Pancreas (tissue), 10 donors: ENCODE data around the gene BICRAL. TPM values are rescaled to one million over a fixed set of nuclear protein-coding genes. Genes with fewer than 3 reads are reported as not detected.

Experiments used
- ATAC-seq, 4 donors: fragments of 200-7000 bp; cut with Tn5 transposase; one replicate each; pipeline versions ENCODE4 v1.8.0 to v1.9.1; 2020; ENCODE audit warnings: mild to moderate bottlenecking in 4 of 4, moderate library complexity in 4 of 4
- DNase-seq, 6 donors: peaks; one replicate each; pipeline ENCODE4 v3.0.0-alpha.2; 2020
- FAIRE-seq: peaks from 2 replicates; lab custom pipeline; 2012; peaks lifted over from hg19 to GRCh38; lab: Jason Lieb, UNC
- H3K27ac ChIP-seq, 4 donors: fragments of 200-600 bp; sonication (generic); 1 replicate in 3 of 4; 2 replicates in 1 of 4; pipeline versions ENCODE4 v1.5.0 to v1.8.0; 2020
- H3K27me3 ChIP-seq, 4 donors: fragments of 200-600 bp; one replicate each; pipeline ENCODE4 v1.8.0; 2021
- H3K36me3 ChIP-seq, 3 donors: fragments of 200-600 bp; sonication (generic) in 1 of 3; one replicate each; pipeline versions ENCODE4 v1.5.0 to v1.8.0; 2020 to 2021
- H3K4me1 ChIP-seq, 3 donors: fragments of 200-600 bp; one replicate each; pipeline ENCODE4 v1.8.0; 2021
- H3K4me3 ChIP-seq, 4 donors: fragments of 200-600 bp; sonication (generic) in 2 of 4; one replicate each; pipeline versions ENCODE4 v1.5.0 to v1.8.0; 2020 to 2021
- H3K9me3 ChIP-seq, 4 donors: fragments of 200-600 bp; one replicate each; pipeline ENCODE4 v1.8.0; 2021
- CTCF ChIP-seq, 4 donors: fragments of 200-600 bp; sonication (generic) in 3 of 4; IDR thresholded peaks; one replicate each; pipeline versions ENCODE4 v1.5.0 to v1.8.0; 2021; ENCODE audit warnings: antibody characterized with exemption in 4 of 4
- WGBS, 2 donors: extraction: QIAGEN DNeasy Blood & Tissue Kit; methylation state at CpG; one replicate each; pipeline ENCODE4 v1.1.7; 2013; 5-methylcytosine and 5-hydroxymethylcytosine counted together
- intact Hi-C, 3 donors: fragments of 100-400 bp; cut with DNase I; formaldehyde crosslinking; loops; one replicate each; pipeline versions ENCODE4 v1.11.1 to v1.14.2; 2022
- polyA plus RNA-seq, 2 donors: library from polyadenylated mRNA; stranded (reverse); fragments of 200-250 nt; gene quantifications; one replicate each; pipeline ENCODE4 v1.2.3, GENCODE V29; 2013
- total RNA-seq, 6 donors: library from RNA; stranded (reverse); fragmentation: NEBNext Ultra II Directional in 4 of 6; extraction: Animal tissue kit (Norgen Biotek cat#: 25700) in 4 of 6; gene quantifications; one replicate each; pipeline versions ENCODE4 v1.2.1 to v1.2.4, GENCODE V29; 2021 to 2023
- donor health status: healthy with polysubstance abuse.
- donor health status: DM: no; HTN: no; CAD: no; lungs with moderate emphysema.
- donor health status: DM: no; HTN: no; CAD: no.
- donor health status: control.
- donor health status: control.
- donor health status: Bipolar disorder and iron deficiency.
- donor health status: DM: yes; HTN: yes; CAD: no.
- donor health status: DM: no; HTN: no; CAD: no.
- donor health status: DM: no; HTN: no; CAD: no.
- donor health status: DM: yes; HTN: yes; CAD: no.

The BICRAL gene
- total and polyA plus RNA-seq, 8 donors, result 2.9 to 10.5 (median 7.1) TPM

GRCh38 chr6:42904467-42904866, 122.6 kb downstream of the BICRAL start:
- no peak overlapping the region for H3K4me3 ChIP-seq
- no peak for TF ChIP-seq CTCF (IDR thresholded peaks at IDR 0.05)
- intact Hi-C loops, result loop anchor here in 2 of 3 donors (5.0 to 10.0 kb wide), 2 partner anchors 233 to 240 kb away; no protein-coding TSS in a partner anchor
- DNase-seq (peak in 1 of 6 donors; percentile 24), ATAC-seq (no peak), FAIRE-seq (no peak)
- no peaks in the 10 kb centered on the region for H3K27me3 ChIP-seq
- H3K4me1 ChIP-seq, result peaks cover 4 to 16% (median 9%) of the 10 kb centered on the region in 3 donors
- no peak overlapping the region for H3K27ac ChIP-seq
- H3K9me3 ChIP-seq, result no peaks in the 10 kb centered on the region
- 87 to 93% methylated on average over 10 of the region's 10 CpGs for WGBS, 2 donors
- no peaks in the 10 kb centered on the region for H3K36me3 ChIP-seq

DNA sequence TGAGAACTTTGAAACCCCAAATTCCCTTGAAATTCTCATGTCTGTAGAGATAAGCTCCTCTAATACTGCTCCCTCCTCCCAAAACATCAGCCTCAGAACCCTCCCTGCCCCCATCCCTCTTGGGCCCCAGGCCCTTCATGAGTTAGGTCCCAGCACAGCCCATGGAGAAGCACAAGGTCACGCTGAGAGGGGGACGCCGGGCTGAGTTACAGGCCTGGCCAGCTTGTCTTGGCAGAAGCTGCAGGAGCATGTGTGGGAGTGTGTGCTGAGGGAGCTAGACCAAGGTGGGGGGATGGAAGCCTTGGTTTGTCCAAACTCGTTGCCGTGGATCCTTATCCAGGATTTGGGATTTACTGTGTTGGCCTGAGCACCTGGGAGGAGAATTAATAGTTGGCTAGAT, 125.5 kb downstream of the BICRAL start:
- 31 to 37% methylated on average over 5 of the region's 5 CpGs for WGBS, 2 donors
- ATAC-seq, result no peak
- intact Hi-C loops, result loop anchor here in 2 of 3 donors (5.0 to 10.0 kb wide), 2 partner anchors 235 to 237 kb away; no protein-coding TSS in a partner anchor

DNA sequence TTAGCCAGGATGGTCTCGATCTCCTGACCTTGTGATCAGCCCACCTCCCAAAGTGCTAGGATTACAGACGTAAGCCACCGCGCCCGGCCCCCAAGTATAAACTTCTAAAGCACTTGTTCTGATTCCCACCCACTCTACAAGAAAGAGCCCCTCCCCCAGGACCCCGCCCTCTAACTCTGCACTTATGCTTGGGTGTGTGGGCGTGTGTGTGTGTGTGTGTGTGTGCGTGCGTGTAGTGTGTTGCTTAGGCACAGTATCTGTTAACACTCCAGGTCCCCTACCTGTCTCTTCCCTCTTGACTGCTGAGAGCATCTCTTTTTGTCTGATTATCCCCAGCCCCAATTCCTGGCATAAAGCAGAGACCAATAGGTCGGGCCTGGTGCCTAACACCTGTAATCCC, 128.0 kb downstream of the BICRAL start:
- intact Hi-C loops, result loop anchor here in 2 of 3 donors (5.0 to 10.0 kb wide), 2 partner anchors 232 to 235 kb away; no protein-coding TSS in a partner anchor
- no peaks in the 10 kb centered on the region for H3K36me3 ChIP-seq
- TF ChIP-seq CTCF (IDR thresholded peaks at IDR 0.05), result no peak
- H3K4me3 ChIP-seq, result no peak overlapping the region
- no peaks in the 10 kb centered on the region for H3K9me3 ChIP-seq
- H3K4me1 ChIP-seq, result no peaks in the 10 kb centered on the region
- 82 to 89% methylated on average over 10 of the region's 10 CpGs for WGBS, 2 donors
- DNase-seq, result no peak
- no peak for ATAC-seq
- H3K27ac ChIP-seq, result no peak overlapping the region
- FAIRE-seq, result no peak
- no peaks in the 10 kb centered on the region for H3K27me3 ChIP-seq

More for the DNA sequence above, 125.5 kb downstream of the BICRAL start:
- Histone ChIP-seq H3K27me3 (no peaks in the 10 kb centered on the region), H3K36me3 (no peaks in the 10 kb centered on the region), H3K9me3 (no peaks in the 10 kb centered on the region), H3K4me3 (no peak overlapping the region), H3K27ac (no peak overlapping the region), H3K4me1 (peaks cover 0 to 9% (median 5%) of the 10 kb centered on the region in 3 donors)
- FAIRE-seq, result no peak
- no peak for TF ChIP-seq CTCF (IDR thresholded peaks at IDR 0.05)
- DNase-seq, result peak in 1 of 6 donors; percentile 44

DNA sequence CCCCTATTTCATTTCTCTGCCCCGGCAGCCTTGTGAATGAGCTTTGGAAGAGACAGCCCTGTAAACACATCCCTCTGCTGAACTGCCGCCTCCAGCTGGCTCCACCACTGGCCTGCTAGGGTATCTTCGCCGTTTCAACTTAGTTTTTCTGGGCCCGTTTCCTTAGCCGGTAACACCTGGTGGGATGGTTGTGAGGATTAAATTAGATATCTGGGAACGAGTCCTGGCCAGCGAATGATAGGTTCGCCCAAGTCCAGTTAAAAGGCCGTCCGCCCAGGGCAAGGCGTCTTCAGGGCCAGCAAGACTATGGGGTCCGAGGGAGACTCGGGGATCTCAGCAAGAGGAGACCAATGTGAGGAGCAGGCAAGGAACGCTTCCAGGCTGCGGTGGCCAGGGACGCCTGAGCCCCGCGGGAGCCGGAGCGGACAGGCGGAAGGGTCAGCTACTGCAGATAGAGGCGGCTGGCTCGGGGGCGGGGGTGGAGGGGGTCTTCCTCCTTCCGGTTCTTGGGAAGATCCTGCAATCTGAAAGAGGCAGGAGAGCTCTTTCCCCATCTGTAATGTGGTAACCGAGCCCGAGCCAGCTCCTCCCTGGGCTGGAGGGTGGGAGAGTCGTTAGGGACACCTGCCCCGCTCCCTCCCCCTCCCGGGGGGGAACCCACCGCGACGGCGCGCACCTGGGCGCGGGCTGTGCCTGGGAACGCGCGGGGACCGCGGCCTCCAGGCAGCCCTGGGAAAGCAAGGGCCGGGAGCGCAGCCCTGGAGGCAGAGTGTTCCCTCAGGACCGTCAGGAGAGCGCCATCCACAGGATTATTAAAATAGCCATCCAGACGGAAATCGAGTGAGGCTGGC, 129.5 kb downstream of the BICRAL start:
- peak in 1 of 6 donors; percentile 30 for DNase-seq
- intact Hi-C loops, result no loop called here
- no peaks in the 10 kb centered on the region for H3K4me1 ChIP-seq
- peak overlapping the region in 2 of 4 donors; percentile 10 to 29 for H3K4me3 ChIP-seq
- WGBS, 2 donors, result 24 to 26% methylated on average over 43 to 49 of the region's 49 CpGs
- peak; percentile 43 to 77 (median 68) for ATAC-seq
- no peaks in the 10 kb centered on the region for H3K9me3 ChIP-seq
- H3K27ac ChIP-seq, result peak overlapping the region in 1 of 4 donors; percentile 51
- H3K36me3 ChIP-seq, result no peaks in the 10 kb centered on the region
- FAIRE-seq, result no peak
- no peak for TF ChIP-seq CTCF (IDR thresholded peaks at IDR 0.05)
- no peaks in the 10 kb centered on the region for H3K27me3 ChIP-seq
